GM19035 (cell line): ENCODE measurements around the gene ADCK2.
"Not testable (repeated sequence)": the region's sequence is repeated elsewhere in the genome, so short reads cannot be mapped to it uniquely, and the experiment has no call there.

Source experiments
- ATAC-seq: cut with Tn5 transposase; IDR thresholded peaks from one replicate; pipeline ENCODE4 v1.9.1; 2021; ENCODE audit not compliant: unreplicated experiment

ADCK2 gene, protein sequence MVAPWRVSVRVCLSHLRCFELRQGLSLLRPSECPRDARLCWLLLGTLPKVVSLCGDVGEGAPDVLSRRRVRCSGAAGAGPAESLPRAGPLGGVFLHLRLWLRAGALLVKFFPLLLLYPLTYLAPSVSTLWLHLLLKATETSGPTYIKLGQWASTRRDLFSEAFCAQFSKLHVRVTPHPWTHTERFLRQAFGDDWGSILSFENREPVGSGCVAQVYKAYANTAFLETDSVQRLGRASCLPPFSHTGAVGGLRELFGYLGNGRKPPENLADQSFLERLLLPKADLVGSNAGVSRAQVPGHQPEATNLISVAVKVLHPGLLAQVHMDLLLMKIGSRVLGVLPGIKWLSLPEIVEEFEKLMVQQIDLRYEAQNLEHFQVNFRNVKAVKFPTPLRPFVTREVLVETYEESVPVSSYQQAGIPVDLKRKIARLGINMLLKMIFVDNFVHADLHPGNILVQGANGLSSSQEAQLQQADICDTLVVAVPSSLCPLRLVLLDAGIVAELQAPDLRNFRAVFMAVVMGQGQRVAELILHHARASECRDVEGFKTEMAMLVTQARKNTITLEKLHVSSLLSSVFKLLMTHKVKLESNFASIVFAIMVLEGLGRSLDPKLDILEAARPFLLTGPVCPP

DNA sequence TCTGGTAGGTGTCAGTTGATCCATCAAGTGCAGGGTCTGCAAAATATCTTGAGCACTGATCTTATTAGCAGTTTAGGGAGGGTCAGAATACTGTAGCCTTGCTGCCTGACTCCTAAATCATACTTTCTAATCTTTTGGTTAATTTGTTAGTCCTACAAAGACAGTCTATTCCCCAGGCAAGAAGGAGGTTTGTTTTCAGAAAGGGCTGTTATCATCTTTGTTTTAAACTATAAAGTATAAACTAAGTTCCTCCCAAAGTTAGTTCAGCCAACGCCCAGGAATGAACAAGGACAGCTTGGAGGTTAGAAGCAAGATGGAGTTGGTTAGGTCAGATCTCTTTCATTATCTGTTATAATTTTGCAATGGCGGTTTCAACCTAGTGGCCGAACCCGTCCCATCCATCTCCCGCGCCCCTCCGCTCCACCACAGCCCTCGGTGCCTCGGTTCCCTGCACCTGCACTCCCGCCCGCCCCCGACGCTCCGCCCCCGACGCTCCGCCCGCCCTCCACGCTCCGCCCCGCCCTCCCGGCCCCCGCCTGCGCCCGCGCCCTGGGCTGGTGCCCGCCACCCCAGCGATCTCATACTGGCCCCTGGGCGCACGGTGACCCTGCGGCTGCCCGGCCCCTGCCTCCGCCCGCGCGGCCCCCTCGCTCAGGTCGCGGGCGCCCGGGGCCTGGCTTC, at the start of gene ADCK2:
Gene ADCK2, plus strand, starts transcription at position 564 of the 681 bp plus-strand sequence. CDS start 386 bp downstream, outside the sequence.
- peak; percentile 65 for ATAC-seq

DNA sequence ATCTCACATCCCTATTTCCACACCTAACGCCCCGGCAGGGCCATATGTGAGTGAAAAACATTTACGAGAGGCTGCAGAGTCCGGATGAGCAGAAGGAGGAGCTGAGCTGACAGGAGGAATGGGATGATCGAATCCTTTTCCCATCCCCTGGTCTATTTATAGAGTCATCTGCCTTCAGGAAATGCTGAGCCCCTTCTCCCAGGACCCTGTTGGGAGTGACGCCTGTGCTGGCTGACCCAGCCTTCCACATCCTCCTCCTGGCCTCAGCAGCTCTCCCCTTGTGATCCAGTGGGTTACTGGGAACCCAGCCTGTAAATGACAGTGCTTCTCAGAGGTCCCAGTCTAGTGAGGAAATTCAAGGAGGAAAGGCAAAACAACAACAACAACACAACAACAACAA, 48.8 kb upstream of the ADCK2 start:
- ATAC-seq = no peak

DNA sequence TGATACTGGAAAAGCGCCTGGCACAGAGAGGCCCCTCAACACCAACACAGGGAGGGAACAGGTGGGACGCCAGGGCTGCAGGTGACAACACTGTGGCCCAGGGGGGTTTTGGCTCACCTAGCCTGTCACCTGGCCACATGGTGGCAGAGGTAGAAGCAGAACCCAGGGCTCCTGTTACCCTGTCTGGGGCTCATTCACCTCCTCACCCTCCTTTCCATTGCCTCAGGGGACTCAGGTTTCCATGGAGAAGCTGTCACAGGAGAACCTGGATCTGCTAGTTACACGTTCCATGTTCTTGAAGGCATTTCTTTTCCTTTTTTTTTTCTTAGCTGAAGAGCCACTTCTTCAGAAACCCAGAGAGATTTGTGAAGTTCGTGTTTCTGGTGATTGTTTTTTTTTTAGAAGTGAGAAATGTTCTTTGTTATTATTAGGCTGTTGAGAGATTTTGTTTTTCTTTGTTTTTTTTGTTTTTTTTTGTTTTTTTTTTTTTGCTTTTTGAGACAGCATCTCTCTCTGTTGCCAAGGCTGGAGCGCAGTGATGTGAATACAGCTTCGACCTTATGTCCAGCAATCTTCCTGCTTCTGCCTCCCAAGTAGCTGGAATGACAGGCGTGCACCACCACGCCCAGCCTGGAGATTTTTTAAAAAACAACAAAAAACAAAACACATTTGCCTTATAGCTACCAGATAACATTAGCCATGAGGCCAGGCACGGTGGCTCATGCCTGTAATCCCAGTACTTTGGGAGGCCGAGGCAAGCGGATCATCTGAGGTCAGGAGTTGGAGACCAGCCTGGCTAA, 48.2 kb upstream of the ADCK2 start:
- no peak for ATAC-seq

DNA sequence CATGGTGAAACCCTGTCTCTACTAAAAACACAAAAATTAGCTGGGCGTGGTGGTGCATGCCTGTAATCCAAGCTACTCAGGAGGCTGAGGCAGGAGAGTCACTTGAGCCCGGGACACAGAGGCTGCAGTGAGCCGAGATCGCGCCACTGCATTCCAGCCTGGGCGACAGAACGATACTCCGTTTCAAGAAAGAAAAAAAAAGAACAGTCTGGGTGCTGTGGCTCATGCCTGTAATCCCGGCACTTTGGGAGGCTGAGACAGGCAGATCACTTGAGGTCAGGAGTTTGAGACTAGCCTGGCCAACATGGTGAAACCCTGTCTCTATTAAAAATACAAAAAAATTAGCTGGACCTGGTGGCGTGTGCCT, 47.6 kb upstream of the ADCK2 start:
- not testable (repeated sequence) for ATAC-seq

DNA sequence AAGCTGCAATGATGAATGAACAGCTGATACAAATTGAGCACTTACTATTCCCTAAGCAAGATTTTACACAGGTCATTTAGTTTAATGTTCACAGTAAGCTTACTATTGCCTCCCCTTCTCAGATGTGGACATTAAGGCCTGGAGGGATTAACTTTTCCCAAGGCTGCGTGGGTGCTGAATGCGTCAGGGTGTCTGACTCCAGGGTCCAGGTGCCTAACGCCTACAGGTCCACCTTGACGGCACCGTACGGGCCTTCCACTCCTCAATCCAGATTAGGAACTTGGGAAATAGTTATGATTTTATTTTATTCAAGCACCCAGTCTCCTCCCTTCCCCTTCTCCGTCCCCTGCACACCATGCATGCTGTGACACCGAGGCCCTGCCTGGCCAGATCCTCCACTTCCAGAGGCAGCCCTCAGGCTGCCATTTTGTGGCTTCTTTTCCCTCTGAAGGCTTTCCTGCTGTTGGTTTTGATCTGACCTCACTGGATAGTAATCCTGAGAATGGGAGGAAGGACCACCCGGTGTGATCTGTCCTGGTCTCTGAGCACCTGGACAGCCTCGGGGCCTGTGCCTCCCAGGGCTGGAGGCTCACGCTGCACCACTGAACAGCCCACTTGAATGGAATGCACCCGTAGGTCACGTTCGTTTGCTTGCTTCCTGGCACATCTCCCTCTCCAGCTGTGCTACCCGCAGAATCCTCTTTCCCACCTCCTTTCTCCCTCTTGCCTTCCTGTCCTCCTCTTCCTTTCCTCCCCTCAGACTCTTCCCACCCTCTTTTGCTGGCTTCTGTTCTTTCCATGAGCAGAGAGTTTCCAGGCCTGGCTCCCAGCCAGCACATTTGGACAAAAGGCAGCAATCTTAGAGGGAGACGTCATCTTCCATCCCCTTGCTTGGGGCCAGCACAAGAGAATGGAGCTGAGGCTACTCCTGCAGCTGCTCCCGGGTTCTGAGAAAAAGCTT, 46.6 kb upstream of the ADCK2 start:
- ATAC-seq = no peak

DNA sequence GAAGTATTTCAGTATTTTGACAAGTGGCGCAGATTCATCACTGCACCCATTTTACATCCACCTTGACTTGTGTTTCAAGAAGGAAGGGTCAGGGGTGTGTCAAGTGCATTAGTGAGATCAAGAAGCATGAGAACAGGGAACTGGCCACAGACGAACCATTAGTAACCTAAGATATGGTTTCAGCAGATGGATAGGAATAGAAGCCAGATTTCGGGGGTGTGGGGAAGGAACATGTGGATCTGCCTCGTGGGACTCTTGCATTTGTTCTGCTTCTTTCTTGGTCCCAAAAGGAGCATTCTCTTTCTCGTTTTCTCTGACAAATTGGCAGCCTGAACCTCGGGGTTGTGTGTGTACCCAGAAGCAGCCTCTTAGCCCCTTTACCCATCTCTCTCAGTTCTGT, 41.7 kb upstream of the ADCK2 start:
- no peak for ATAC-seq

DNA sequence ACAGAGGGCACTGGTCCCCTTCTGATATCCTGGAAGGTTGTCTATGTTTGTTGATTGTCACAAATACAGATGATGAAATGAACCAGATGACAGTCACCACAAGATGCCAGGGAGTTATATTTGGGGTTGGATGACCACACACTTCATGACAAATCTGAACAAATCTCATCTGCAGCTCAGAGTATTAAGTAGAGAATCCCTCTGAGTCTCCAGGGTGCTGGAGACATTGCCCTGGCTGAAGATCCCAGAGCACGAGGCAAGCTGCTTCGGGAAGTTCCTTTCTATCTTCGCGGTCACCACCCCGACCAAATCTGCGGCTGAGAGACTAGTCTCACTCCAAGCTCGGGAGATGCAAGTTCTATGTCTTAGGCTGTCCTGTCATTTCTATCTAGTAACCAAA, 41.1 kb upstream of the ADCK2 start:
- no peak for ATAC-seq

DNA sequence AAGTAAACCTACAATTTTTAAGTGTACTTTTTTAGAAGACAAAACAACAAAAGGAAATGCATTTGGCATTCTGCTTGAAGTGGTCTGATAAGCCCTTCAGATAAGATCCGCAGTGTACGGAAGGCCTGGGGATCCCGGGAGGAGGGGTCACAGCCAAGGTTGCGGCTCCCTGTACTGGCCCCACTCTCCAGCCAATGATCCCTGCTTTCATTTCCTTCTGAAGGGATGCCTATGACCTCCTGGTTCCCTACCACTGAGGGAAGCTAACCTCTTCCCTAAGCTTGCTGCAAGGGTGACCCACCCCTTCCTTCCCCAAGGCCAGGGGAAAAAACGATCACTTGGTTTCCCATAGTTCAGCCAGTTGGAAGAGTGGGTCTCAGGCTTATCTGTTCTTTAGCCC, 37.4 kb upstream of the ADCK2 start:
- ATAC-seq = no peak

DNA sequence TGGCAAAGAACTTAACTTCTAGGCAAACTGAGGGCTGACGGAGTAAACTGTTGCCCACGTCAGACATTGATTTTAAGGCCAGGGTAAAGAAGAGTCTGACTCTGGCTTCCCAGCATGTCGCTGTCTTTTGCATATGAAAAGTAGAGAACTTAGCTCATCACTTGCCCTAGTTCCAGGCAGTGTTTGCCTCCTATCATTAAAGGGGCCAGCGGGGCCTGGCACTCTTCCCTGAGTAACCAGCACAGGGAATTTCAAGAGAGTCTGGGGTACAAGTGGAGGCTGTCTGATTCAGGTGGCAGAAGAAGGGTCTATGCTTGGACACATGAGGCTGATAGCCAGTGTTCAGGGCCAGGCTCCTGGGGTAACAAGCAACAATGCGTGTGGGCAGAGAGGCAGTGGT, 36.9 kb upstream of the ADCK2 start:
- ATAC-seq = no peak

DNA sequence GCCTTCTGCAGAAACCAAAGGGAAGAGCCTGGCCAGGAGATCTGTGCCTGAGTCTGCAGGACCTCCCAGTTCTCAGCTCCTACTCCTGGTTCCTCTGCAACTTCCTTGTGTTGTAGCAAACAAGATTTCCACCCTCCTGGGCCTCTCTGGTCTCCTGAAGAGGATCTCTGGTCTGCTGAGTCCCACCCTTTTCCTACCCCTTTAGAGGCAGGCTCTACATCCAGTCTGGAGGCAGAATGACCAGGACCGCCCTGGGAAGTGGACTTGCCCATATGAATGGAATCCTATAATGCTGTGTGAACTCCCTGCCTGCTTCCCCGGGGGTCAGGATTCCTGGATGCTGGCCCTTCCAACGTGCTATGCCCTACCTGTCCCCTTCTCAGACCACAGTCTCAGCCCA, 35.3 kb upstream of the ADCK2 start:
- no peak for ATAC-seq

DNA sequence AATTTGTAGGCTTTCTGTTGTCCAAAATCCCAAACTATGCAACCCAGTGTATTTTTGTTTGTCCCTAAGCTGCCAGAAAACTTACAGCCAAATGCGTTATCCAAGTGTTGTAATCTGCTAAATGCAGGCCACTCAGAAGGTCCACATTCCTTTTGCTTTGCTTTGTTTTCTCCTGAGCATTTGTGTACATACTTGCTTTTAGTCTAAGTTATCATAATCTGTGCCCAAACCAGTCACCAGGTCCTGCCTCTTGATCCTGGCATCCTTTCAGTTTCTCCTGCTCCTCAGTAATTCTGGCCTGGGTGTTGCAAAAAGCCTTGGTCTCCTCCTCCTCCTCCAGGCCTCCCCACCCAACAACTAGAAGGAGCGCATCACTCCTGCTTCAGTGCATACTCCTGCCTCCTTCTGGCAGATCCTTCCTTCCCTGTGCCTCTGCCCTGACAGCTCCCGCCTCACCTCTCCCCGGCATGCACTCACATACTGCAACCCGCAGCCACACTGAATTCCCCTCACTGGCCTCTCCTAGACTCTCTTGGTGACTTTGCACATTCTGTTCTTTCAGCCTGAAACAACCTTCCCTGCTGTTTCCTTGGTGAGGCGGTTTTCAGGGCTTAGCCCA, 34.5 kb upstream of the ADCK2 start:
- ATAC-seq = no peak

DNA sequence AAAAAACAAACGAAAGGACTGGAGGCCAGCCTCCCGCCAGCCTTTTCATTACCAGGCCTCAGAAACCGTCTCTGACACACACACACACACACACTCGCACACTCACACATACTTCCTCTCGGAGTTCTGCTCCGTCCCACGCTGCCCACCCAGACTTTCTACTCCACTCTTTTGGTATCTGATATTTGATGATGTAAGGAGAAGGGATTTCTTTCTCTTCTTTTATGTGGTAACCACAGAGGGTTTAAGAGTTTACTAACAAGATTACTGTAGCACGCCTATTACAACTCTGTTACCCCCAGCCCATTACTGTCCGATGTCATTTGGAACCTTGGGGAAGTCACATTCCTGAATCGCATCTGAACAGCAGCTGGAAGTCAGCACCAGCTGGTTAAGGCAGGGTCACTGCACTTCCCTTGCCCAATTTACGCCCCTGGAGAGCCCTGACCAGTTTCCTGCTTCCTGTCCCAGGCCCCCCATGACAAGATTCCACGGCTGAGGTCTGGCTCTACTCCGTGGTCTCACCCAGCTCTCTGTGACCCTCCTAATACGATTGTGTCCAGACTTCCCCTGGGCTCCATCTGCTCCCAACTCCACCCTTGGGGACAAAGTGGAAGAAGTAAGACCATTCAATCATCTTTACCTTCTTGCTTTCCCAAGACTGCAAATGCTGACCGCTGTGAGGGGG, 33.2 kb upstream of the ADCK2 start:
- no peak for ATAC-seq

DNA sequence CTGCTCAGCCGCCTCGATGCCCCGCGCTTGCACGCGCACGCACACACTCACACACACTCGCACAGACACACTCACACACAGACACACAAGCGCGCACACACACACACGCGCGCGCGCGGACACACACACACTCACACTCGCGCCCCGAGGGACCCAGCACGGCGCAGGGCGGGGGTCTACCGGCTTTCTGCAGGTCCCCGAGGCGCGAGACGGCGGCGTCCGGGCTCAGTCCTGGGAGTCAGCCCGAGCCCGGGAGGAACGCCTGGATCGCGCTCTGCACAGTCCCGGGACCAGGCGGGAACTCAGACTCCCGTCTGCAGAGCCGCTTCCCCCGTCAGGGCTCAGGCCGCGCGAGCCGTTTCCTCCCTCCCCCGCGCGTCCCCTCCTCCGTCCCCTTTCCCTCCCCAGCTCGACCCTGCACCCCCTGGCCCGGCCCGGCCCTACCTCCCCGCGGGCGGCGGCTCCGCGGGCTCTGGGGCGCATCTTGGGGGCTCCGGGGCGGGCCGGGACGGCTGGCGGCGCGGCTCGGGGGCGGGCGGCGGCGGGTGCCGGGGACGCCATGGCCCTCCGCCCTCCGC, 32.6 kb upstream of the ADCK2 start:
- no peak for ATAC-seq

DNA sequence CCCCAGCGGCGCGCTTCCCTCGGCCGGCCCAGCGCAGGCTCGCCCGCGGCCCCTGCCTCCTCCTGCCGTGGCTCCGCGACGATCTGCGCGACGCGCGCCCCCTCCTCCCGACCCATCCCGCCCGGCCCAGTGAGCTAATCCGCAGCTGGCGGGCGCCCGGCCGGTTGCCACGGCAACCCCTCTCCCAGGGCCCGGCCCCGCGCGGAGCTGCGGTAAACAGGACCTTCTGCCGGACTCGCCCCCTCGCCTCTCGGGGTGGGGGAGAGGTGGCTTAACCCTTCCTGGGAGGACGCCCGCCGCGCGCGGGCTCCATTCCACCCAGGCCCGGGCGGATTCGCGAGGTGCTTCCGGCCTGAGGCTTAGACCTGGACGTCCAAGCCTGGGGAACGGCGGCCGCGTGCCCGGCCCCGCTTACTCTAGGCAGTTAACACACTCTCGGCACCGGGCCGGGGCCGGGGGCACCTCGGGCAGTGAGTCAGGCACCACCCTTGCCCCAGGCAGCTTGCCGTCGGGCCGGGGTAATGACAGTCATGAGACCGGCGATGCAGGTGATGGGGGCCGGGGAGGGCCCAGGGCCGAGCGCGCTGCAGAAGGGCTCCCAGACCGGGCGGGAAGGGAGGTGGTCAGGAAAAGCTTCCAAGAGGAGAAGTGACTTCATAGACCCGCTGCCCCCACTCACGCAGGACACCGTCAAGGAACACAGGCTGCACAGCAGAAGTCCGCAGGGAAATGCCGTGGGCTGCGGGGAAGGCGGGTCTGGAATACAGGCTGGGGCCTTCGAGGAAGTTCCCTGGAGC, 31.8 kb upstream of the ADCK2 start, which contains the start of gene DENND2A:
Gene DENND2A, minus strand, starts transcription at position 87 of the 797 bp plus-strand sequence. CDS start 38,416 bp downstream, outside the sequence.
- no peak for ATAC-seq

DNA sequence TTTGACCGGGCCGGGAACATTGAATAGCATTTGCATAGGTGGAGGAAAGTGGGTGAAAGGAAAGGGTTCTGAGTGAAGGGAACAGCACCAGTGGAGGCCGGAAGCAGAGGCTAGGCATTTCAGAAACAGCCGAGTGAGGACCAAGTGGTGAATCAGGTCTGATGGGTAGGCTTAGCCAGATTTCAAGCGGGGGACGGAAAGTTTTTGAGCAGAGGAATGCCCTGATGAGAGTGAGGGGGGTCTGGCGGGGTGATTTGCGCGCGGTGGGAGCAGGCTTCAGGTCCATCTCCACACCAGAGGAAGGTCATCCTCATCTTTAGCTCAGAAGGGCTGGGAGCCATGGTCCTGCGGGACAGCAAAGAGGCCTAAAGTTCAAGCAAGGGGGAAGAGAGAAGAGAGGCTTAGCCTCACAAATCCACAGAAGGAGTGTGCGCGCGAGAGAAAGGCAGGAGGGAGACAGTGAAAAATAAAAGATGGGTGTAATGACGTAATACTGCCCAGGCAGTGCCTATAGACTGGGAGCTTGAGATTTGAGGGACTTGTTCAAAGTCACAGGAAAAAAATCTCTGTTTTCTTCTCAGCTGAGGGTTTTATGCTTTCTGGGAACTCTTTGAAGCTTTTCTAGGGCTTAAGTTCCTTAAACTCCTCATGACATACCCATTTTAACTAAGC, 31.1 kb upstream of the ADCK2 start:
- no peak for ATAC-seq

DNA sequence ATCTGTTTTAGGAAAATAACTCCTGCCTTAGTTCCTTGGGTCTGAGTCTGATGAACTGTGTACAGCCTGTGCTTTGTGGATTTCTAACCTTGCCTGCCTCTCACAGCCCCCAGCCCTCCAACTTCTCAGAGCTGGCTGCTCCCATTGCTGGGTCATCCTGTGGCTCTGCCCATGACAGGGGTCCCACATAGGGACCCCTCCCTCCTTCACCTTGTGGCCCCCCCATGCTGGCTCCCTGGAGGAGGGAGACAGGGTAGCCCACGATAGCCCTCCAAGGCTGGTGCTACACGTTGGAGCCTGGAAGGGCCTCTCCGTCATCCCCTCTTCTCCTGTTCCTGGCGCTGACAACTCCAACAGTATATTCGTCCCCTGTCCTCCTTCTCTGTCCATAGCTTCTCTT, 29.3 kb upstream of the ADCK2 start:
- no peak for ATAC-seq

DNA sequence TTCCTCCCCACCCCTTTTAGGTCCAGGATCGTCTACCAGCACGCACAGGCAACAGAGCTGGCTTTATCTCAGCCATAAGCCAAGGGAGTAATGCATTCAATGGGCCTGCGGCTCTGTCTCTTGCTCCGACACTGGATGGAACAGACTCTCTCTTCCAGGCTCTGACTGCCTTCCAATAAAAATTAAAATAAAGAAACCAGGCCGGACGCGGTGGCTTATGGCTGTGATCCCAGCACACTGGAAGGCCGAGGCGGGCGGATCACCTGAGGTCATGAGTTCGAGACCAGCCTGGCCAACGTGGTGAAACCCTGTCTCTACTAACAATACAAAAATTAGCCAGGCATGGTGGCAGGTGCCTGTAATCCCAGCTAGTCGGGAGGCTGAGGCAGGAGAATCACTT, 28.0 kb upstream of the ADCK2 start:
- ATAC-seq = not testable (repeated sequence)
